Amygdala (tissue), 56 donors: ENCODE data around the gene ALOX5AP.

Source experiments
- DNase-seq, 56 donors: peaks; one replicate each; lab custom pipeline; 2025; lab: John Stamatoyannopoulos, UW

Gene ALOX5AP

DNA sequence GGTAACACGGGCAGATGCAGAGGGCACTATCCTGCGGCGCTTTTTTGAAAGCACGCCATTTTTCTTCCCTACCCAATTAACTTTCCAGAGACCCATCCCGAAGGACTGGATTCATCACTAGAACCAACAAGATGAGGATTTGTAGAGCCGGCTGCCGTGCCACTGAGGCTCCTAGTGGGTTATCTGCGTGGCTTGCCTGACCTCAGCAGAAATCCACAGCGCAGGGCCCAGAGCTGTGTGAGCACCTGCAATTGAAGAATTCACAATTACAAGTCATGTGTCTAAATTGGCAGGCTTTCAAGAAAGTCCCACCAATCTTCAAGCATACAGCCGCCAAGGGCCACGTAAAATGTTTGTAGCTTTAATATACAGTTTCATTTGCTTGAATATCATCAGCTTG is 75.5 kb downstream of the ALOX5AP start:
- no peak for DNase-seq
